Pancreas (tissue), 10 donors: Measurements from ENCODE around the gene TAS1R3. TPM values are rescaled to one million over a fixed set of nuclear protein-coding genes. Genes with fewer than 3 reads are reported as not detected.

Source experiments
- ATAC-seq, 4 donors: fragments of 200-7000 bp; cut with Tn5 transposase; one replicate each; pipeline versions ENCODE4 v1.8.0 to v1.9.1; 2020; ENCODE audit warnings: mild to moderate bottlenecking in 4 of 4, moderate library complexity in 4 of 4
- DNase-seq, 6 donors: peaks; one replicate each; pipeline ENCODE4 v3.0.0-alpha.2; 2020
- FAIRE-seq: peaks from 2 replicates; lab custom pipeline; 2012; peaks lifted over from hg19 to GRCh38; lab: Jason Lieb, UNC
- H3K27ac ChIP-seq, 4 donors: fragments of 200-600 bp; sonication (generic); 1 replicate in 3 of 4; 2 replicates in 1 of 4; pipeline versions ENCODE4 v1.5.0 to v1.8.0; 2020
- H3K27me3 ChIP-seq, 4 donors: fragments of 200-600 bp; one replicate each; pipeline ENCODE4 v1.8.0; 2021
- H3K36me3 ChIP-seq, 3 donors: fragments of 200-600 bp; sonication (generic) in 1 of 3; one replicate each; pipeline versions ENCODE4 v1.5.0 to v1.8.0; 2020 to 2021
- H3K4me1 ChIP-seq, 3 donors: fragments of 200-600 bp; one replicate each; pipeline ENCODE4 v1.8.0; 2021
- H3K4me3 ChIP-seq, 4 donors: fragments of 200-600 bp; sonication (generic) in 2 of 4; one replicate each; pipeline versions ENCODE4 v1.5.0 to v1.8.0; 2020 to 2021
- H3K9me3 ChIP-seq, 4 donors: fragments of 200-600 bp; one replicate each; pipeline ENCODE4 v1.8.0; 2021
- WGBS, 2 donors: extraction: QIAGEN DNeasy Blood & Tissue Kit; methylation state at CpG; one replicate each; pipeline ENCODE4 v1.1.7; 2013; 5-methylcytosine and 5-hydroxymethylcytosine counted together
- intact Hi-C, 3 donors: fragments of 100-400 bp; cut with DNase I; formaldehyde crosslinking; loops; one replicate each; pipeline versions ENCODE4 v1.11.1 to v1.14.2; 2022
- microRNA-seq, 2 donors: library from miRNA; unstranded; fragments of <30 nt; microRNA quantifications; one replicate each; pipeline versions ENCODE4 to v1.1.0, GENCODE V29; 2019 to 2020
- polyA plus RNA-seq, 2 donors: library from polyadenylated mRNA; stranded (reverse); fragments of 200-250 nt; gene quantifications; one replicate each; pipeline ENCODE4 v1.2.3, GENCODE V29; 2013
- total RNA-seq, 6 donors: library from RNA; stranded (reverse); fragmentation: NEBNext Ultra II Directional in 4 of 6; extraction: Animal tissue kit (Norgen Biotek cat#: 25700) in 4 of 6; gene quantifications; one replicate each; pipeline versions ENCODE4 v1.2.1 to v1.2.4, GENCODE V29; 2021 to 2023
- TF ChIP-seq, protein P1 (sequence below), 4 donors: fragments of 200-600 bp; sonication (generic) in 3 of 4; IDR thresholded peaks; one replicate each; pipeline versions ENCODE4 v1.5.0 to v1.8.0; 2021; ENCODE audit warnings: antibody characterized with exemption in 4 of 4
- donor health status: healthy with polysubstance abuse.
- donor health status: DM: no; HTN: no; CAD: no; lungs with moderate emphysema.
- donor health status: DM: no; HTN: no; CAD: no.
- donor health status: control.
- donor health status: control.
- donor health status: Bipolar disorder and iron deficiency.
- donor health status: DM: yes; HTN: yes; CAD: no.
- donor health status: DM: no; HTN: no; CAD: no.
- donor health status: DM: no; HTN: no; CAD: no.
- donor health status: DM: yes; HTN: yes; CAD: no.

The TAS1R3 gene
- total and polyA plus RNA-seq, 8 donors, result 0.04 to 0.41 (median 0.12) TPM

GRCh38 chr1:1377540-1378205 lies 46.6 kb downstream of the TAS1R3 start:
- WGBS, 2 donors, result 93 to 96% methylated on average over 16 of the region's 16 CpGs
- H3K4me1 ChIP-seq, result peaks cover 6 to 16% (median 8%) of the 10 kb centered on the region in 3 donors
- no peaks in the 10 kb centered on the region for H3K27me3 ChIP-seq
- DNase-seq (no peak), FAIRE-seq (no peak), ATAC-seq (no peak)
- H3K27ac ChIP-seq, result no peak overlapping the region
- TF ChIP-seq, protein P1, sequence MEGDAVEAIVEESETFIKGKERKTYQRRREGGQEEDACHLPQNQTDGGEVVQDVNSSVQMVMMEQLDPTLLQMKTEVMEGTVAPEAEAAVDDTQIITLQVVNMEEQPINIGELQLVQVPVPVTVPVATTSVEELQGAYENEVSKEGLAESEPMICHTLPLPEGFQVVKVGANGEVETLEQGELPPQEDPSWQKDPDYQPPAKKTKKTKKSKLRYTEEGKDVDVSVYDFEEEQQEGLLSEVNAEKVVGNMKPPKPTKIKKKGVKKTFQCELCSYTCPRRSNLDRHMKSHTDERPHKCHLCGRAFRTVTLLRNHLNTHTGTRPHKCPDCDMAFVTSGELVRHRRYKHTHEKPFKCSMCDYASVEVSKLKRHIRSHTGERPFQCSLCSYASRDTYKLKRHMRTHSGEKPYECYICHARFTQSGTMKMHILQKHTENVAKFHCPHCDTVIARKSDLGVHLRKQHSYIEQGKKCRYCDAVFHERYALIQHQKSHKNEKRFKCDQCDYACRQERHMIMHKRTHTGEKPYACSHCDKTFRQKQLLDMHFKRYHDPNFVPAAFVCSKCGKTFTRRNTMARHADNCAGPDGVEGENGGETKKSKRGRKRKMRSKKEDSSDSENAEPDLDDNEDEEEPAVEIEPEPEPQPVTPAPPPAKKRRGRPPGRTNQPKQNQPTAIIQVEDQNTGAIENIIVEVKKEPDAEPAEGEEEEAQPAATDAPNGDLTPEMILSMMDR (IDR thresholded peaks at IDR 0.05), result no peak
- no peak overlapping the region for H3K4me3 ChIP-seq
- intact Hi-C loops, result no loop called here
- H3K36me3 ChIP-seq, result no peaks in the 10 kb centered on the region
- no peaks in the 10 kb centered on the region for H3K9me3 ChIP-seq

GRCh38 chr1:1380860-1381259 lies 49.8 kb downstream of the TAS1R3 start:
- Histone ChIP-seq H3K36me3 (peaks cover 0 to 3% (median 2%) of the 10 kb centered on the region in 3 donors), H3K4me1 (peaks cover 0 to 4% (median 0%) of the 10 kb centered on the region in 3 donors), H3K9me3 (no peaks in the 10 kb centered on the region), H3K27ac (no peak overlapping the region), H3K4me3 (no peak overlapping the region), H3K27me3 (no peaks in the 10 kb centered on the region)
- peak in 1 of 6 donors; percentile 67 for DNase-seq
- WGBS, 2 donors, result 90 to 97% methylated on average over 14 to 16 of the region's 16 CpGs
- ATAC-seq, result no peak
- intact Hi-C loops, result no loop called here
- TF ChIP-seq, protein P1 (IDR thresholded peaks at IDR 0.05), result no peak
- FAIRE-seq, result no peak

- H3K4me1 ChIP-seq, result no peaks in the 10 kb centered on the region
- intact Hi-C loops, result no loop called here
- H3K4me3 ChIP-seq, result no peak overlapping the region
- H3K9me3 ChIP-seq, result no peaks in the 10 kb centered on the region
- H3K27me3 ChIP-seq, result no peaks in the 10 kb centered on the region
- DNase-seq (no peak), FAIRE-seq (no peak), ATAC-seq (no peak)
- H3K36me3 ChIP-seq, result peaks cover 0 to 7% (median 6%) of the 10 kb centered on the region in 3 donors
- H3K27ac ChIP-seq, result no peak overlapping the region
- TF ChIP-seq, protein P1 (IDR thresholded peaks at IDR 0.05), result no peak
- 77 to 78% methylated on average over 8 of the region's 8 CpGs for WGBS, 2 donors
Observed at GRCh38 chr1:1381294-1381693, 50.2 kb downstream of the TAS1R3 start.

Small RNA genes within 50 kb of the gene (microRNA-seq; reads per million reads assigned to microRNA genes)
- gene MIR6726, result 0.29 to 1.2 reads per million in 2 donors
- gene MIR6727, result 0 to 0.39 reads per million in 2 donors
- 0 reads per million in 2 donors for gene MIR6808

Other genes with a start within 250 kb of the TAS1R3 start
- 1 to 10 TPM; 3.0 to 6.7 (median 4.0) TPM for gene C1orf159, start 215.2 kb upstream of the TAS1R3 start, total RNA-seq
- gene C1orf159, start 215.2 kb upstream of the TAS1R3 start, polyA plus RNA-seq, result 10 to 100 TPM; 20.9 to 30.7 TPM
- under 1 TPM in 5 of 6 donors, not detected in 1; 0.20 to 0.51 (median 0.38) TPM for gene TTLL10, start 157.4 kb upstream of the TAS1R3 start, total RNA-seq
- 1 to 10 TPM; 1.0 to 1.6 TPM for gene TTLL10, start 157.4 kb upstream of the TAS1R3 start, polyA plus RNA-seq
- under 1 TPM in 3 of 6 donors, not detected in 3; 0.32 to 0.34 (median 0.34) TPM for gene TNFRSF18, start 124.7 kb upstream of the TAS1R3 start, total RNA-seq
- gene TNFRSF18, start 124.7 kb upstream of the TAS1R3 start, polyA plus RNA-seq, result 1 to 10 TPM; 1.1 to 1.2 TPM
- gene TNFRSF4, start 117.1 kb upstream of the TAS1R3 start, total RNA-seq, result 1 to 10 TPM in 3 of 6 donors, under 1 TPM in 3; 0.26 to 1.6 (median 0.86) TPM
- 1 to 10 TPM; 2.8 to 5.0 TPM for gene TNFRSF4, start 117.1 kb upstream of the TAS1R3 start, polyA plus RNA-seq
- gene SDF4, start 99.3 kb upstream of the TAS1R3 start, total RNA-seq, result 10 to 100 TPM; 68.3 to 99.4 (median 74.2) TPM
- 10 to 100 TPM; 74.0 to 96.6 TPM for gene SDF4, start 99.3 kb upstream of the TAS1R3 start, polyA plus RNA-seq
- 10 to 100 TPM in 3 of 6 donors, 1 to 10 TPM in 3; 6.2 to 13.4 (median 9.0) TPM for gene B3GALT6, start 99.0 kb upstream of the TAS1R3 start, total RNA-seq
- 1 to 10 TPM; 8.7 to 8.9 TPM for gene B3GALT6, start 99.0 kb upstream of the TAS1R3 start, polyA plus RNA-seq
- gene C1QTNF12, start 84.6 kb upstream of the TAS1R3 start, total RNA-seq, result 1 to 10 TPM in 3 of 6 donors, under 1 TPM in 3; 0.43 to 1.7 (median 0.93) TPM
- 1 to 10 TPM; 2.5 to 4.8 TPM for gene C1QTNF12, start 84.6 kb upstream of the TAS1R3 start, polyA plus RNA-seq
- gene UBE2J2, start 57.4 kb upstream of the TAS1R3 start, total RNA-seq, result 10 to 100 TPM; 20.8 to 30.4 (median 22.3) TPM
- 10 to 100 TPM; 34.1 to 44.5 TPM for gene UBE2J2, start 57.4 kb upstream of the TAS1R3 start, polyA plus RNA-seq
- 1 to 10 TPM in 5 of 6 donors, under 1 TPM in 1; 0.66 to 6.1 (median 1.6) TPM for gene SCNN1D, start 50.8 kb upstream of the TAS1R3 start, total RNA-seq
- 10 to 100 TPM; 20.6 to 22.0 TPM for gene SCNN1D, start 50.8 kb upstream of the TAS1R3 start, polyA plus RNA-seq
- 10 to 100 TPM; 15.2 to 31.4 (median 18.7) TPM for gene ACAP3, start 23.4 kb upstream of the TAS1R3 start, total RNA-seq
- 100 to 1,000 TPM in 1 of 2 donors, 10 to 100 TPM in 1; 76.0 to 133 TPM for gene ACAP3, start 23.4 kb upstream of the TAS1R3 start, polyA plus RNA-seq
- 10 to 100 TPM in 2 of 6 donors, 1 to 10 TPM in 4; 7.5 to 11.3 (median 9.7) TPM for gene PUSL1, start 22.7 kb upstream of the TAS1R3 start, total RNA-seq
- 10 to 100 TPM; 14.6 to 23.2 TPM for gene PUSL1, start 22.7 kb upstream of the TAS1R3 start, polyA plus RNA-seq
- 10 to 100 TPM; 33.4 to 60.5 (median 56.8) TPM for gene INTS11, start 6.6 kb upstream of the TAS1R3 start, total RNA-seq
- 100 to 1,000 TPM; 268 to 311 TPM for gene INTS11, start 6.6 kb upstream of the TAS1R3 start, polyA plus RNA-seq
- 10 to 100 TPM in 5 of 6 donors, 1 to 10 TPM in 1; 8.0 to 14.8 (median 10.7) TPM for gene CPTP, start 6.5 kb upstream of the TAS1R3 start, total RNA-seq
- gene CPTP, start 6.5 kb upstream of the TAS1R3 start, polyA plus RNA-seq, result 10 to 100 TPM; 11.3 to 22.0 TPM
- 10 to 100 TPM; 30.6 to 54.0 (median 48.3) TPM for gene DVL1, start 18.1 kb downstream of the TAS1R3 start, total RNA-seq
- 100 to 1,000 TPM in 1 of 2 donors, 10 to 100 TPM in 1; 80.5 to 103 TPM for gene DVL1, start 18.1 kb downstream of the TAS1R3 start, polyA plus RNA-seq
- 10 to 100 TPM in 3 of 6 donors, 1 to 10 TPM in 3; 1.6 to 35.8 (median 7.6) TPM for gene MXRA8, start 27.3 kb downstream of the TAS1R3 start, total RNA-seq
- 10 to 100 TPM; 16.8 to 17.6 TPM for gene MXRA8, start 27.3 kb downstream of the TAS1R3 start, polyA plus RNA-seq
- gene AURKAIP1, start 43.9 kb downstream of the TAS1R3 start, total RNA-seq, result 10 to 100 TPM; 52.8 to 83.8 (median 57.7) TPM
- gene AURKAIP1, start 43.9 kb downstream of the TAS1R3 start, polyA plus RNA-seq, result 100 to 1,000 TPM; 150 to 161 TPM
- gene CCNL2, start 68.1 kb downstream of the TAS1R3 start, total RNA-seq, result 100 to 1,000 TPM in 1 of 6 donors, 10 to 100 TPM in 5; 49.2 to 124 (median 77.1) TPM
- gene CCNL2, start 68.1 kb downstream of the TAS1R3 start, polyA plus RNA-seq, result 100 to 1,000 TPM; 270 to 409 TPM
- 10 to 100 TPM; 42.1 to 71.8 (median 49.1) TPM for gene MRPL20, start 76.0 kb downstream of the TAS1R3 start, total RNA-seq
- 100 to 1,000 TPM in 1 of 2 donors, 10 to 100 TPM in 1; 69.0 to 121 TPM for gene MRPL20, start 76.0 kb downstream of the TAS1R3 start, polyA plus RNA-seq
- 10 to 100 TPM in 3 of 6 donors, 1 to 10 TPM in 3; 2.3 to 16.1 (median 10.7) TPM for gene ANKRD65, start 90.0 kb downstream of the TAS1R3 start, total RNA-seq
- gene ANKRD65, start 90.0 kb downstream of the TAS1R3 start, polyA plus RNA-seq, result 10 to 100 TPM; 22.1 to 41.8 TPM
- gene VWA1, start 104.4 kb downstream of the TAS1R3 start, total RNA-seq, result 100 to 1,000 TPM in 2 of 6 donors, 10 to 100 TPM in 4; 25.4 to 138 (median 52.9) TPM
- gene VWA1, start 104.4 kb downstream of the TAS1R3 start, polyA plus RNA-seq, result 10 to 100 TPM; 53.3 to 58.7 TPM
- 1 to 10 TPM; 2.4 to 9.5 (median 5.8) TPM for gene ATAD3C, start 118.4 kb downstream of the TAS1R3 start, total RNA-seq
- 10 to 100 TPM; 11.4 to 22.0 TPM for gene ATAD3C, start 118.4 kb downstream of the TAS1R3 start, polyA plus RNA-seq
- 10 to 100 TPM in 4 of 6 donors, 1 to 10 TPM in 2; 4.4 to 14.1 (median 11.5) TPM for gene ATAD3B, start 140.5 kb downstream of the TAS1R3 start, total RNA-seq
- 10 to 100 TPM; 57.2 to 78.9 TPM for gene ATAD3B, start 140.5 kb downstream of the TAS1R3 start, polyA plus RNA-seq
- 10 to 100 TPM in 5 of 6 donors, 1 to 10 TPM in 1; 8.0 to 18.0 (median 14.8) TPM for gene ATAD3A, start 180.9 kb downstream of the TAS1R3 start, total RNA-seq
- gene ATAD3A, start 180.9 kb downstream of the TAS1R3 start, polyA plus RNA-seq, result 10 to 100 TPM; 22.5 to 33.8 TPM
- 1 to 10 TPM in 1 of 6 donors, under 1 TPM in 4, not detected in 1; 0.22 to 1.0 (median 0.49) TPM for gene TMEM240, start 209.3 kb downstream of the TAS1R3 start, total RNA-seq
- gene TMEM240, start 209.3 kb downstream of the TAS1R3 start, polyA plus RNA-seq, result 1 to 10 TPM; 2.5 to 3.6 TPM
- 10 to 100 TPM; 49.2 to 63.2 (median 54.4) TPM for gene SSU72, start 243.6 kb downstream of the TAS1R3 start, total RNA-seq
- 10 to 100 TPM; 57.9 to 74.3 TPM for gene SSU72, start 243.6 kb downstream of the TAS1R3 start, polyA plus RNA-seq